Inferior parietal cortex (tissue), 1 donor: Measurements from ENCODE around the gene RBM38.
"Not testable (repeated sequence)": the region's sequence is repeated elsewhere in the genome, so short reads cannot be mapped to it uniquely, and the experiment has no call there.

Source experiments
- DNase-seq: peaks from one replicate; pipeline ENCODE4 v3.0.0-alpha.2; 2016; ENCODE audit errors: extremely low spot score

Gene RBM38

GRCh38 chr20:57417830-57418780, 26.9 kb downstream of the RBM38 start:
- DNase-seq: no peak

GRCh38 chr20:57419479-57419878, 28.3 kb downstream of the RBM38 start:
- not testable (repeated sequence) for DNase-seq

GRCh38 chr20:57420571-57421252, 29.5 kb downstream of the RBM38 start:
- no peak for DNase-seq

- no peak for DNase-seq
These were observed 30.3 kb downstream of the RBM38 start for GRCh38 chr20:57421253-57422220.

GRCh38 chr20:57422254-57422653, 31.1 kb downstream of the RBM38 start:
- no peak for DNase-seq

- DNase-seq: no peak
These were observed 34.2 kb downstream of the RBM38 start for GRCh38 chr20:57425150-57426013.

GRCh38 chr20:57426271-57426689, 35.1 kb downstream of the RBM38 start:
- no peak for DNase-seq

- DNase-seq: no peak
These were observed 35.6 kb downstream of the RBM38 start for GRCh38 chr20:57426831-57427230.

- DNase-seq: no peak
These were observed 37.3 kb downstream of the RBM38 start for GRCh38 chr20:57428324-57429158.

- DNase-seq: no peak
These were observed 37.9 kb downstream of the RBM38 start for GRCh38 chr20:57429159-57429496.

GRCh38 chr20:57429580-57430200, 38.5 kb downstream of the RBM38 start:
- DNase-seq: no peak

GRCh38 chr20:57430201-57430596, 39.0 kb downstream of the RBM38 start:
- DNase-seq: not testable (repeated sequence)

GRCh38 chr20:57431539-57431835, 40.3 kb downstream of the RBM38 start:
- DNase-seq: no peak

GRCh38 chr20:57432480-57432861, 41.3 kb downstream of the RBM38 start:
- DNase-seq: no peak

GRCh38 chr20:57432862-57433491, 41.8 kb downstream of the RBM38 start:
- DNase-seq: no peak

- DNase-seq: no peak
These were observed 42.6 kb downstream of the RBM38 start for GRCh38 chr20:57433657-57434389.

GRCh38 chr20:57434390-57434700, 43.1 kb downstream of the RBM38 start:
- no peak for DNase-seq

- DNase-seq: no peak
These were observed 43.9 kb downstream of the RBM38 start for GRCh38 chr20:57435105-57435497.
